RWPE1 (cell line): Measurements from ENCODE around the gene SEPTIN8.

Experiments
- CTCF ChIA-PET: fragments of 350-600 bp; sonication (Branson Sonifier 250); formaldehyde crosslinking; extraction: SDS; loops from one replicate; lab custom pipeline; 2021; lab: Yijun Ruan, JAX
- POLR2A ChIA-PET: fragments of 400-600 bp; formaldehyde crosslinking; extraction: SDS; loops from one replicate; lab custom pipeline; 2020; ENCODE audit warnings: antibody characterized with exemption; ENCODE audit not compliant: low non-redundant PET; lab: Yijun Ruan, JAX
- DNase-seq: peaks from one replicate; pipeline ENCODE4 v3.0.0; 2012; ENCODE audit warnings: low spot score
- H3K27ac ChIP-seq: fragments of 450-650 bp; 2 replicates; pipeline ENCODE4 v1.5.1; 2017
- TF ChIP-seq, protein P1 (sequence below): fragments of 450-650 bp; conservative IDR thresholded peaks from 2 replicates; pipeline ENCODE4 v1.5.1; 2017; ENCODE audit warnings: low read depth, mild to moderate bottlenecking

The SEPTIN8 gene

DNA sequence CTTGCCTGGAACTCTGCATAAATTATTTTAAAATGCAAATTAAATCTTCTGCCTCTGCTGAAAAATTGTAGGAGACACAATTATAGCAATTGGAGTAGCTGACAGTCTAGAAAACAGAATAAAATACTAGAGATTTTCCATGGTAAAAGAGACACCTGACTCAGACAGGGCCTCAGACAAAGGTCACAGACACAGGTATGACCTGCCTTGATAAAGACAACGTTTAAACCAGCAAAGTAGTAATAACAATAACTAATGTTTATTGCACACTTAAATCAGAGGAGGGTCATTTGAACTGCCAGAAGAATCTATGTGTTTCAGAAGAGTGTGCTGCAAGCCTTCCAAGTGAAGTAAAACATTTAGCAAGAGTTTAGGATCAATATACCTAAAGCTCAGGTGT is 40.0 kb upstream of the SEPTIN8 start:
- no peak for DNase-seq
- TF ChIP-seq, protein P1, sequence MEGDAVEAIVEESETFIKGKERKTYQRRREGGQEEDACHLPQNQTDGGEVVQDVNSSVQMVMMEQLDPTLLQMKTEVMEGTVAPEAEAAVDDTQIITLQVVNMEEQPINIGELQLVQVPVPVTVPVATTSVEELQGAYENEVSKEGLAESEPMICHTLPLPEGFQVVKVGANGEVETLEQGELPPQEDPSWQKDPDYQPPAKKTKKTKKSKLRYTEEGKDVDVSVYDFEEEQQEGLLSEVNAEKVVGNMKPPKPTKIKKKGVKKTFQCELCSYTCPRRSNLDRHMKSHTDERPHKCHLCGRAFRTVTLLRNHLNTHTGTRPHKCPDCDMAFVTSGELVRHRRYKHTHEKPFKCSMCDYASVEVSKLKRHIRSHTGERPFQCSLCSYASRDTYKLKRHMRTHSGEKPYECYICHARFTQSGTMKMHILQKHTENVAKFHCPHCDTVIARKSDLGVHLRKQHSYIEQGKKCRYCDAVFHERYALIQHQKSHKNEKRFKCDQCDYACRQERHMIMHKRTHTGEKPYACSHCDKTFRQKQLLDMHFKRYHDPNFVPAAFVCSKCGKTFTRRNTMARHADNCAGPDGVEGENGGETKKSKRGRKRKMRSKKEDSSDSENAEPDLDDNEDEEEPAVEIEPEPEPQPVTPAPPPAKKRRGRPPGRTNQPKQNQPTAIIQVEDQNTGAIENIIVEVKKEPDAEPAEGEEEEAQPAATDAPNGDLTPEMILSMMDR, result no peak
- no peak overlapping the region for H3K27ac ChIP-seq
- ChIA-PET POLR2A (interaction anchor here (1.2 kb wide), 1 partner anchor 79 kb away, joined by 3 read pairs; the partner anchor contains the start of gene KIF3A), CTCF (interaction anchor here (0.9 to 1.0 kb wide), 2 partner anchors 65 to 291 kb away, joined by 3 to 4 read pairs; no protein-coding TSS in a partner anchor)

DNA sequence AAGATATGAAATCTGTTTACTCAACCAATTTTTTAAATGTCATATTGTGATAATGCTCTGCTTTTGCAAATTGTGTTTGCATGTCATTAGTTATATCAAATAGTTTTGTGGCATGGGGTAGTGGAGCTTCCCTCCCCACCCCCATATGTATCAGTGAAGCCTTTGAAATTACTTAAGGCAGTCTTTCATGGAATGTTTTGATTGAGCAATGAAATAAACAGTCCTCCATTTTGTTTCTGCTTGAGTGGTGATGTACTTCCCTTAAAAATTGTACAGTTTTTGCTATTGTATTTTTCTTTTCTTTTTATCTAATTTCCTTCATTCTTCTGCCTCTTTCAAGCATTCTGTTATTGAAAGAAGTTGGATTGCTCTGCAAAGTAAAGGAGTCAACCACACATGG is 39.5 kb upstream of the SEPTIN8 start:
- no peak overlapping the region for H3K27ac ChIP-seq
- POLR2A ChIA-PET, result no interaction called here
- TF ChIP-seq, protein P1, result no peak
- no peak for DNase-seq
- CTCF ChIA-PET, result interaction anchor here (1.5 kb wide), 1 partner anchor 13 kb away, joined by 3 read pairs; no protein-coding TSS in a partner anchor

DNA sequence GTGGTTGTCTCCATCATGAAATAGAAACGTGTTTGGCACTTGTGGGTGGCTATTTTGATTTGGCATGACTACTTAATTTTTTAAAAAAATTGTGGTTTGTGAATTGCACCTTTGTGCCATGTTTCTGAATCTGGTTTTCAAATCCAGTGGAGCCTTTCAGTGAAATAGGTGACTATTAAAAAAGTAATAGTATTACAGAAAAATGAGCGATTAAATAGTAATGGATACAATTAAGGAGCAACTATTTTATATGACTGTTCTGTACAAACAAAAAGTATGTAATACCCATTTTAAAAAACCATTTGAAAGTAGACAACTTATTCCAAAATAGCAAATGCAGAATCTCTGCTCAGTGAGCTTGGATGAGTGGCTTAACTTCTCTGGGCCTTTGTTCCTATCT is 39.0 kb upstream of the SEPTIN8 start:
- H3K27ac ChIP-seq, result no peak overlapping the region
- no peak for DNase-seq
- POLR2A ChIA-PET, result no interaction called here
- CTCF ChIA-PET, result interaction anchor here (0.7 to 1.5 kb wide), 2 partner anchors 14 to 289 kb away, joined by 3 read pairs; no protein-coding TSS in a partner anchor
- TF ChIP-seq, protein P1, result no peak

DNA sequence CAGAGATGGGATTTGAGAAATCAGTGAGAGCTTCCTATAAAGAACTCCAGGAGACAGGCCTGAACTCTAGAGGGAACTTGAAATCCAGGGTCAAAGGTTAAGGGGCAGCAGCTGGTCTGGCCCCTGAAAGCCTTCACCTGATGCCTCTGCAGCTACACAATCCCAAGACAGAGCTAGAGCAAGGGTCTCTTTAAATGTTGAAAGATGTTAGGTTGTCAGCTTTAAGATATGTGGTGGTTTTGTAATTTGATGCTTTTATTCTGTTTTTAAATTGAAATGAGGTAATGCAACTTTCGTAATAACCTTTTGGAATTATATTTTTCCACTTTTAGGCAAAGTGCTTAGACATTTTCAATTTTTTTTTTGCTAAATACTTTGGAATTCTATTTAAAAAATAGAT is 38.4 kb upstream of the SEPTIN8 start:
- DNase-seq, result peak; percentile 24
- ChIA-PET CTCF (interaction anchor here (0.7 to 1.5 kb wide), 3 partner anchors 14 to 289 kb away, joined by 3 to 4 read pairs (median 3); no protein-coding TSS in a partner anchor), POLR2A (interaction anchor here (0.6 kb wide), 1 partner anchor 39 kb away, joined by 5 read pairs; no protein-coding TSS in a partner anchor)
- TF ChIP-seq, protein P1, result no peak
- H3K27ac ChIP-seq, result no peak overlapping the region

DNA sequence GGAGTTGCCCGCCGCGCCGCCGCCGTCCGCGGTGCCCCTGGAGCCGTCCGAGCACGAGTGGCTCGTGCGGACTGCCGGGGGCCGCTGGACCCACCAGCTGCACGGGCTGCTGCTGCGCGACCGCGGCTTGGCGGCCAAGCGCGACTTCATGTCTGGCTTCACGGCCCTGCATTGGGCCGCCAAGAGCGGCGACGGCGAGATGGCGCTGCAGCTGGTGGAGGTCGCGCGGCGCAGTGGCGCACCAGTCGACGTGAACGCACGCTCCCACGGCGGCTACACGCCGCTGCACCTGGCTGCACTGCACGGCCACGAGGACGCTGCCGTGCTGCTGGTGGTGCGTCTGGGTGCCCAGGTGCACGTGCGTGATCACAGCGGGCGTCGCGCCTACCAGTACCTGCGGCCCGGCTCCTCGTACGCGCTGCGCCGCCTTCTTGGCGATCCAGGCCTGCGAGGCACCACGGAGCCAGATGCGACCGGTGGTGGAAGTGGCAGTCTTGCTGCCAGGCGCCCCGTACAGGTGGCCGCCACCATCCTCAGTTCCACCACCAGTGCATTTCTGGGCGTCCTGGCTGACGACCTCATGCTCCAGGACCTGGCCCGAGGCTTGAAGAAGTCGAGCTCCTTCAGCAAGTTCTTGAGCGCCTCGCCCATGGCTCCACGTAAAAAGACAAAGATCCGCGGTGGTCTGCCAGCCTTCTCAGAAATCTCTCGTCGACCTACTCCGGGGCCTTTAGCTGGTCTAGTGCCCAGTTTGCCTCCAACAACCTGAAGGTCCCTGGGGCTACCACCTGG is 37.7 kb upstream of the SEPTIN8 start:
- CTCF ChIA-PET, result interaction anchor here (0.6 to 1.5 kb wide), 5 partner anchors 11 to 429 kb away, joined by 3 to 4 read pairs (median 3); partner anchors contain the start of gene SHROOM1
- POLR2A ChIA-PET, result interaction anchor here (0.6 kb wide), 1 partner anchor 39 kb away, joined by 5 read pairs; no protein-coding TSS in a partner anchor
- DNase-seq, result no peak
- H3K27ac ChIP-seq, result no peak overlapping the region
- TF ChIP-seq, protein P1, result no peak
